ENCODE results near the gene KIAA2012.

Gene KIAA2012

GRCh38 chr2:202147775-202148174 is 74.7 kb downstream of the KIAA2012 start:
- no peak for TF ChIP-seq CTCF (IDR thresholded peaks at IDR 0.05)

GRCh38 chr2:202148515-202149154 is 75.6 kb downstream of the KIAA2012 start:
- no peak for TF ChIP-seq CTCF (IDR thresholded peaks at IDR 0.05)

GRCh38 chr2:202149155-202149762 is 76.2 kb downstream of the KIAA2012 start:
- no peak for TF ChIP-seq CTCF (IDR thresholded peaks at IDR 0.05)

- TF ChIP-seq CTCF (IDR thresholded peaks at IDR 0.05): no peak
These were observed 76.9 kb downstream of the KIAA2012 start for GRCh38 chr2:202149936-202150335.

- TF ChIP-seq CTCF (IDR thresholded peaks at IDR 0.05): no peak
These were observed 79.2 kb downstream of the KIAA2012 start for GRCh38 chr2:202152104-202152715.

GRCh38 chr2:202154613-202155012 is 81.6 kb downstream of the KIAA2012 start:
- no peak for TF ChIP-seq CTCF (IDR thresholded peaks at IDR 0.05)

GRCh38 chr2:202157211-202157990 is 84.3 kb downstream of the KIAA2012 start:
- no peak for TF ChIP-seq CTCF (IDR thresholded peaks at IDR 0.05)

Measured in LNCAP (cell line).